Stimulated activated CD4-positive, alpha-beta T cell treated with anti-CD3 and anti-CD28 coated beads, Interleukin-15, amount 100 ng/mL, for 24 hours (primary cell): ENCODE results near the gene CEACAM19.
"Not testable (repeated sequence)": the region's sequence is repeated elsewhere in the genome, so short reads cannot be mapped to it uniquely, and the experiment has no call there.

Source experiments
- DNase-seq: peaks from one replicate; pipeline ENCODE4 v3.0.0-alpha.2; 2020

CEACAM19 gene

GRCh38 chr19:44677019-44677811 lies 5.9 kb downstream of the CEACAM19 start:
- no peak for DNase-seq

DNA sequence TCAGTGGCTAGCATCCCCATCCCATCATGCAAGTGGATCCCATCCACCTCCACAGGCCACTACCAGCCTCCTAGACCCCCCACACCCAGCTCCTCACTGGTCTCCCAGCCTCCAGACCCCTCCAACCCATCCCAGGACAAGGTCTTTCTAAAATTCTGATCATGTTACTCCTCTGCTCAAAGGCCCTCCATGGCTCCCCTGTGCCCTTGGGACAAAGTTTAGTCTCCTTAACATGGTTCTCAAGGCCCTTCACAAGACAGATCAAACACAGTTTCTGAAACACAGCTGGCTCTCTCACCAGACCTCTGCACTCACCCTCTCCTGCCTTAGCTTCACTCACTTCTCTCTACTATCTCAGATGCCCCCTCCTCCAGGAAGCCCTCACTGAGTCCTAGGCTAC lies 9.3 kb downstream of the CEACAM19 start:
- DNase-seq = no peak

- DNase-seq = no peak
Measured at GRCh38 chr19:44681992-44682790, 10.9 kb downstream of the CEACAM19 start.

DNA sequence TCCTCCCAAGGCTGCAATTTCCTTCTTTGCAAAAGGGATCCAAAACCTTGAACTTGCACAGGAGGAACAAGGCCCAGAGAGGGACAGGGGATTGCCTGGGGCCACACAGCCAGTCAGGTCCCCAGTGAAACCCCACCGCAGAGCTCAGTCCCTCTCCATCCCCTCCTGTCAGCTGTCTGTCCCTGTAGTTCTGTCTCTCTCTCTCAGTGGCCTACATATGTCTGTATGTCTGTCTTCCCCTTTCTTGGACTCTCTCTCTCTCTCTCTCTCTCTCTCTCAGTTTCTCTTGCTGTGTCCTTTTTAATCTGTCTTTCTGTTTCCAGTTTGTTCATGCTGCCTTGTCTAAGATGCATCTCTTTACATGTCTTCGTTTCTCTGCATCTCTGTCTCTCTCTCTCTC lies 11.5 kb downstream of the CEACAM19 start:
- DNase-seq = no peak

- no peak for DNase-seq
Measured at GRCh38 chr19:44683434-44684210, 12.3 kb downstream of the CEACAM19 start.

GRCh38 chr19:44684396-44684795 lies 13.1 kb downstream of the CEACAM19 start:
- DNase-seq = not testable (repeated sequence)

GRCh38 chr19:44684892-44685863 lies 13.9 kb downstream of the CEACAM19 start:
- DNase-seq = peak; percentile 23

GRCh38 chr19:44685877-44686276 lies 14.6 kb downstream of the CEACAM19 start:
- DNase-seq = no peak

GRCh38 chr19:44686896-44687295 lies 15.6 kb downstream of the CEACAM19 start:
- no peak for DNase-seq

DNA sequence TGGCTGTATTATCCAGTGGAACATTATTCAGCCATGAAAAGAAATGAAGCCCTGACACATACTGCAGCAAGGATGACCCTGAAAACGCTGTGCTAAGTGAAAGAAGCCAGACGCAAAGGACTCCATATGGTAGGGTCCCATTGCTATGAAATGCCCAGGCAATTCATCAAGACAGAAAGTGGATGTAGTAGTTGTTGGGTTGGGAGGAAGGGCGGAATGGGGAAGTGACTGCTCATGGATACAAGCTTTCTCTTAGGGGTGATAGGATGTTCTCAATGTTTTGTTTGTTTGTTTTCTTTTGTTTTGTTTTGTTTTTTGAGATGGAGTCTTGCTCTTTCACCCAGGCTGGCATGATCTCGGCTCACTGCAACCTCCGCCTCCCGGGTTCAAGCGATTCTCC lies 16.6 kb downstream of the CEACAM19 start:
- no peak for DNase-seq

DNA sequence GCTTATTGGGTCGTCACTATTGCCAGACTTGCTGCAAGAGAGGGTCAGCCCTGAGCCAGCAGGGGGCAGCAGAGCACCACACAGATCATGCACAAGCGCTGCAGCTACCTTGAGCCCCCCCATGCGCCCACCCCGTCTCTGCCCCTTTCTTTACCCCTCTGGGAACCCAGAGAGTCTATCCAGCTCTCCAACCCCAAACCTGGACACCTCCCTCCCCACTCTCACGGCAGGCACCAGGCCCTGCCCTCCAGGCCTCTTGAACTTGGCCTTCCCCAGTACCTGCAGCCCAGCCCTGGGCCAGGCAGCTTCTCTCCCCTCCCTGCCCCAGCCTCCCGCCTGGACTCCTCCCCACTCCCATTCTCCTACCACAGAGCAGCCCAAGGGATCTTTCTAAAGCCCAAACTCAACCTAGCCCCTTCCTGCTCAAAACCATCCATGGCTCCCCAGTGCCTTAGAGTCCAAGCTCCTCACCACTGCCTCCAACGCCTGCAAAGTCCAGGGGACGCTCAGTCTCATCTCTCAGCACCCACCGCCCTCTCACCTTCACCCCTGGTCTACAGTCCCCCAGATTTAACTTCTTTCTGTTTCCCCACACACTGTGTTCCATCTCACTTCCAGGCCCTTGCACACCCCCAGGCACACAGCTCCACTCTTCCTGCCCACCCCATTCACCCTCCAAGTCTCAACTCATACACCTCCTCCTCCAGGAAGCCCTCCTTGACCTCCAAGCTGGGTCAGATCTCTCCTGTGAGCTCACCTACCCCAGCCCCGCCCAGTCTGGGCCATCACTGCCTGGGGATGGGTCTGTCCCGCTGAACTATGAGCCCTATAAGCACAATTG lies 18.2 kb downstream of the CEACAM19 start:
- DNase-seq = peak; percentile 85

- no peak for DNase-seq
Measured at GRCh38 chr19:44690131-44690440, 18.8 kb downstream of the CEACAM19 start.

DNA sequence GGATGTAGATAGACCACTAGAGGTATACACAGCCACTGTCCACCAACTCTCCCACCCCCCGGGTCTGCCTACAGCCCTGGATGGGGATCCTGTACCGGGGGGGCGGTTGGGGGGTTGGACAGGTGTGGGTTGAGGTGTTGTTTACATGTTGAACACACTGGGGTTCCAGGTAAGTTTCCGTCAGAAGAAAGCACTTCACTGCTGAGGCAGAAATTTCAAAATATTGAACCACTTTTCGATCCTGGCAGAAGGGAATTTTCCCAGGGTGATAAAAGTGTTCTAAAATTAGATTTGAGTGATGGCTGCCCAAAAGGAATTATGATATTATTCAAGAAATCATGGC lies 21.1 kb downstream of the CEACAM19 start:
- DNase-seq = no peak

DNA sequence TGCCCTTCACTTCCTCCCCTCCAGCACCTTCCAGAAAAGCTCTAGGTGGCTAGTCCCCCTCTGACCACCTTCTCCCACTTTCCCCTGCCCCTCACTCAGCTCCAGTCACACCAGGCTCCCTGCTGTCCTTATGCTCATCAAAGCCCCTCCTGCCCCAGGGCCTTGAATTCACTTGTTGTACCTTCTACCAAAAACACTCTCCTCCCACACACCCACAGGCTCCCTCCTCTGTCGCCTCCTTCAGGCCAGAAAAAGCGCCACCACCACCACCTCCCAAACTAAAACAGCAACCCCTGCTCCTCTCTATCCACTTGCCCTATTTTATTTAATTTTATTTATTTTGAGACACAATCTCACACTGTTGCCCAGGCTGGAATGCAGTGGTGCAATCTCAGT lies 22.9 kb downstream of the CEACAM19 start:
- DNase-seq = peak; percentile 40

DNA sequence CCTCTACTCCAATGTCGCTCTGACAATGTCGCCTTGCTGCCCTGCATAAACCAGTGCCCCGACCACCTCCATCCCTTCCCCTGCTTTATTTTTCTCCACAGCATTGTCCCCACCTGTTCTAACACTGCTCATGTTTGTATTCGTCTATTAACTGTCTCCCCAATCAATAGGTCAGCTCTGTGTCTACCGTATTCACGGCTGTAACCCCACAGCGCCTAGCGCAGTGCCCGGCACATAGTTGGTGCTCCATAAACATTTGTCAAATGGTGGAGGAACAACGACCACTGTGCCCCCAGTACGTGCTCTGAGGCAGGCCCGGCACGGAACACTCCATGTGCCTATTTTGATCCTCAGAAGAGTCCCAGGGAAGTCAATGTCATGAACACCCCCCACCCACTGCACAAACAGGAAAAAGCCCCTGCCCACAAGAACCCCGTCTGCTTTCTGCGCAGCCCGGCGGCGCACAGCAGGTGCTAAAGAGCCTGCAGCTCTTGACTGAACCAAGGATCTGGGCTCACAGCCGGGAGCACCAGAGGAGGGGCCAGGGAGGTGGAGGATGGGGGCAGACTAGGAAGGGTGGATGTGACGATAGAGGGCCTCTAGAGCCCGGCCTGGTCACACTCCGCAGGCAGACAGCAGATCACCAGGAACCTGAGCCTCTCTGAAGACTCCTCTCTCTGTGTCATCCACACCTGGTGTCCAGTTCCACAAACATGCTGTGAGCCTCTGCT lies 25.8 kb downstream of the CEACAM19 start:
- DNase-seq = no peak

GRCh38 chr19:44697670-44698034 lies 26.4 kb downstream of the CEACAM19 start:
- no peak for DNase-seq

- no peak for DNase-seq
Measured at GRCh38 chr19:44698492-44699201, 27.4 kb downstream of the CEACAM19 start, which contains the start of gene CEACAM16. Gene CEACAM16 (plus strand): TSS chr19:44699151. CDS start chr19:44701457, 2,306 bp downstream.

DNA sequence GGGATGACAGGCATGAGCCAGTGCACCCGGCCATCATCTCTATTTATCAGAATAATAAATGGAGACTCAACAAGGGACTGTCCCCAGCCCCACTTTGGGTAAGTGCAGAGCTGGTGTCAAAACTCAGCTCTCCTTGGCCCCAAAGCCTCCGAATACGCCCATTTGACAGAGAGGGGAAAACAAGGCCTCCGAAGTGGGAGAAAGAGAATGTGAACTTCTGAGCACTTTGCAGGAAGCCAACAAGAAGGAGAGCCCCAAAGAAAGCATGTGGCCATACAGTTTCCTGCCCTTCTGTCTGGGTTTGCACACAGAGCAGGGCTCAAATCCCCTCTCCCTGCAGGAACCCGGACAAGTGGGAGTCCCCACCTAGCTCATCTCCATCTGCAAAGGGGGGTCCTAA lies 29.3 kb downstream of the CEACAM19 start:
- no peak for DNase-seq

GRCh38 chr19:44701228-44701627 lies 29.9 kb downstream of the CEACAM19 start:
- no peak for DNase-seq

- no peak for DNase-seq
Measured at GRCh38 chr19:44702551-44703176, 31.4 kb downstream of the CEACAM19 start.
